K562 (cell line): ENCODE measurements around the gene TYMP. TPM values are rescaled to one million over a fixed set of nuclear protein-coding genes. Genes with fewer than 3 reads are reported as not detected.
A peak's percentile ranks its signal among the peaks of the same experiment; 100 is the strongest.

ENCODE experiments used
- ATAC-seq: fragments of 200-7000 bp; cut with Tn5 transposase; 3 replicates; pipeline ENCODE4 v1.9.1; 2020; ENCODE audit warnings: moderate library complexity
- Bru-seq: library from RNA; stranded (reverse); fragments of 400-500 nt; gene quantifications from one replicate; lab custom pipeline; 2021; lab: Mats Ljungman, UMichigan
- BruChase-seq, 2 experiments: library from RNA; stranded (reverse); fragments of 400-500 nt; gene quantifications; one replicate each; lab custom pipeline; 2021; lab: Mats Ljungman, UMichigan
- BruUV-seq: library from RNA; stranded (reverse); fragments of 400-500 nt; replicated peaks from 2 replicates; lab custom pipeline; 2021; lab: Mats Ljungman, UMichigan
- CTCF ChIA-PET: fragments of 300-600 bp; formaldehyde crosslinking; extraction: SDS; loops from one replicate; lab custom pipeline; 2021; ENCODE audit warnings: low intra/inter-chr PET ratio; lab: Yijun Ruan, JAX
- POLR2A ChIA-PET: fragments of 300-600, 350-650 bp; sonication (Branson Sonifier 250); formaldehyde crosslinking; extraction: SDS; loops from one replicate; lab custom pipeline; 2021; ENCODE audit warnings: antibody characterized with exemption, inconsistent platforms; lab: Yijun Ruan, JAX
- DNase-seq, 4 experiments: peaks; one replicate each; pipeline versions ENCODE4 v3.0.0 to v3.0.0-alpha.2; 2011 to 2018; ENCODE audit warnings: low spot score in 3 of 4, mixed read lengths in 3 of 4; ENCODE audit errors: extremely low read depth in 1 of 4
- FAIRE-seq: peaks from 2 replicates; lab custom pipeline; 2011; peaks lifted over from hg19 to GRCh38; lab: Jason Lieb, UNC
- H2AFZ ChIP-seq: 2 replicates; pipeline ENCODE4 v1.6.0; 2011; ENCODE audit warnings: low read depth, low read length, control low read depth, inconsistent platforms
- H3K27ac ChIP-seq: fragments of 200-600 bp; 3 replicates; pipeline ENCODE4 v1.8.0; 2011; ENCODE audit warnings: low read depth, mild to moderate bottlenecking, control low read depth, inconsistent platforms, low read length, moderate library complexity, mixed read lengths; ENCODE audit errors: extremely low read depth
- H3K27me3 ChIP-seq, 2 experiments: fragments of 300-600 bp in 1 of 2; 2 replicates in 1 of 2; 3 replicates in 1 of 2; pipeline versions ENCODE4 v1.6.0 to v1.8.0; 2011; ENCODE audit warnings: inconsistent platforms in 2 of 2, low read length in 2 of 2, mild to moderate bottlenecking in 1 of 2, mixed read lengths in 1 of 2, moderate library complexity in 1 of 2; ENCODE audit not compliant: control insufficient read depth in 2 of 2, insufficient read depth in 2 of 2
- H3K36me3 ChIP-seq: fragments of 300-600 bp; 3 replicates; pipeline ENCODE4 v1.8.0; 2011; ENCODE audit warnings: mild to moderate bottlenecking, low read length, inconsistent platforms; ENCODE audit not compliant: control insufficient read depth, insufficient read depth
- H3K4me1 ChIP-seq, 2 experiments: fragments of 200-600 bp in 1 of 2; replicated peaks in 1 of 2; 2 replicates in 1 of 2; 3 replicates in 1 of 2; pipeline versions ENCODE4 v1.5.1 to v1.8.0; 2011; ENCODE audit warnings: inconsistent platforms in 2 of 2, low read length in 2 of 2, mild to moderate bottlenecking in 1 of 2, mixed read lengths in 1 of 2, moderate library complexity in 1 of 2; ENCODE audit not compliant: control insufficient read depth in 2 of 2, insufficient read depth in 2 of 2
- H3K4me2 ChIP-seq: 2 replicates; pipeline ENCODE4 v1.6.1; 2011; ENCODE audit warnings: low read length, control low read depth, inconsistent platforms, mixed read lengths; ENCODE audit not compliant: insufficient read depth
- H3K4me3 ChIP-seq: fragments of 200-600 bp; sonication (generic), shearing (Covaris generic); 2 replicates; pipeline ENCODE4 v1.5.1; 2016; ENCODE audit warnings: control low read depth, inconsistent platforms
- H3K79me2 ChIP-seq: fragments of 200-600 bp; 3 replicates; pipeline ENCODE4 v1.8.0; 2011; ENCODE audit warnings: low read length, inconsistent platforms; ENCODE audit not compliant: control insufficient read depth, insufficient read depth
- H3K9ac ChIP-seq, 2 experiments: 2 replicates each; pipeline versions ENCODE4 v1.6.0 to v1.6.1; 2011; ENCODE audit warnings: low read depth in 2 of 2, low read length in 2 of 2, control low read depth in 1 of 2, inconsistent platforms in 1 of 2, mild to moderate bottlenecking in 1 of 2, mixed read lengths in 1 of 2; ENCODE audit not compliant: insufficient read depth in 1 of 2
- H3K9me1 ChIP-seq: one replicate; pipeline ENCODE4 v1.6.0; 2011; ENCODE audit warnings: inconsistent platforms, mild to moderate bottlenecking, low read length, moderate library complexity; ENCODE audit not compliant: control insufficient read depth, insufficient read depth
- H3K9me3 ChIP-seq: replicated peaks from 2 replicates; pipeline ENCODE4 v1.5.1; 2011; ENCODE audit warnings: low read depth, low read length, inconsistent platforms; ENCODE audit not compliant: control insufficient read depth, insufficient read depth
- H4K20me1 ChIP-seq: replicated peaks from 2 replicates; pipeline ENCODE4 v1.6.1; 2011; ENCODE audit warnings: low read length, inconsistent platforms, mixed read lengths; ENCODE audit not compliant: control insufficient read depth, insufficient read depth
- ERF ChIP-seq: fragments of 450-650 bp; formaldehyde crosslinking; IDR thresholded peaks from 2 replicates; pipeline ENCODE4 v1.4.0; 2020; ENCODE audit warnings: mild to moderate bottlenecking, mixed read lengths
- POLR2G ChIP-seq: fragments of 200-400 bp; formaldehyde crosslinking; IDR thresholded peaks from 2 replicates; pipeline ENCODE4 v1.6.1; 2017; ENCODE audit warnings: low read depth, mild to moderate bottlenecking, antibody characterized with exemption, low read length, moderate library complexity
- ZBTB33 ChIP-seq: sonication (generic); formaldehyde crosslinking; IDR thresholded peaks from 2 replicates; pipeline ENCODE4 v1.8.1; 2023; ENCODE audit warnings: mild to moderate bottlenecking, missing genetic modification reagents
- WGBS: fragments of 100-300 bp; shearing (Covaris generic); methylation state at CpG from one replicate; pipeline ENCODE4 v1.1.6; 2016; ENCODE audit warnings: low coverage, mixed read lengths; ENCODE audit not compliant: insufficient coverage; ENCODE audit errors: missing lambda C conversion rate; 5-methylcytosine and 5-hydroxymethylcytosine counted together
- in situ Hi-C: fragments of 300-500 bp; cut with MboI; formaldehyde crosslinking; loops from 4 replicates; pipeline ENCODE4 v1.15.0; 2018; ENCODE audit warnings: inconsistent platforms, mixed read lengths
- intact Hi-C: fragments of 100-400 bp; cut with micrococcal nuclease; formaldehyde crosslinking; loops from 2 replicates; pipeline ENCODE4 v1.14.2; 2022
- long read RNA-seq, 3 experiments: library from polyadenylated mRNA in 2 of 3; library from RNA in 1 of 3; unstranded in 2 of 3; stranded (forward) in 1 of 3; transcript quantifications; one replicate each; pipeline ENCODE4 v2.0.0, GENCODE V29; 2019 to 2022
- polyA minus RNA-seq, 3 experiments: library from RNA; depleted of rRNA, polyadenylated mRNA; stranded (reverse); fragments of >200 nt; gene quantifications; 2 replicates each; pipeline ENCODE4 v1.2.3, GENCODE V29; 2011
- polyA plus RNA-seq, 8 experiments: library from polyadenylated mRNA; depleted of rRNA in 4 of 8; stranded (reverse) in 5 of 8; unstranded in 3 of 8; fragments of >200 nt; fragmentation: Nextera tagmentation in 2 of 8; fragmentation: Illumina TruSeq in 1 of 8; extraction: Ambion mirVana in 2 of 8; extraction: Trizol in 1 of 8; gene quantifications; 2 replicates each; pipeline versions ENCODE4 v1.2.1 to v1.2.3, GENCODE V29; 2011 to 2014; ENCODE audit warnings: inconsistent platforms in 1 of 8, missing spikeins in 1 of 8
- total RNA-seq, 7 experiments: library from RNA; depleted of rRNA in 6 of 7; stranded (reverse); fragments of >200 nt in 6 of 7; fragmentation: Illumina TruSeq in 2 of 7; extraction: Trizol in 2 of 7; gene quantifications; 2 replicates each; pipeline versions ENCODE4 v1.2.1 to v1.2.3, GENCODE V29; 2011 to 2021; ENCODE audit warnings: low replicate concordance in 1 of 7

Gene TYMP
- total RNA-seq (2011; cell fraction: chromatin; rRNA removed; ENCODE audit: low replicate concordance) = 0.30 TPM in 1 of 2 replicates, not detected in the other
- 1.3 and 1.4 TPM in 2 replicates for total RNA-seq (2011; cell fraction: nucleolus; rRNA removed)
- total RNA-seq (2011; cell fraction: nucleoplasm; rRNA removed) = 0.46 TPM in 1 of 2 replicates, not detected in the other
- total RNA-seq (2014; rRNA removed) (2.4 and 3.7 TPM in 2 replicates), total RNA-seq (2014; rRNA removed; fragmentation: Illumina TruSeq; extraction: Trizol) (not detected in 2 replicates), total RNA-seq (2015; rRNA removed; fragmentation: Illumina TruSeq; extraction: Trizol) (not detected in 2 replicates), total RNA-seq (2021) (2.6 and 4.0 TPM in 2 replicates), polyA plus RNA-seq (2011; rRNA removed) (0.17 and 0.27 TPM in 2 replicates), polyA plus RNA-seq (2014; fragmentation: Illumina TruSeq; extraction: Trizol) (not detected in 2 replicates), polyA plus RNA-seq (2014; fragmentation: Nextera tagmentation; extraction: Ambion mirVana) (under 1 TPM in 1 of 2 experiments, not detected in 1; 0.03 TPM), polyA plus RNA-seq (2014; rRNA removed) (2.7 and 2.8 TPM in 2 replicates), polyA minus RNA-seq (2011; rRNA and poly(A)+ RNA removed) (not detected in 2 replicates), Bru-seq, nascent RNA (percentile 29 among the genes with signal in this experiment), BruChase-seq, experiment 1, labeled RNA remaining after a 2-hour chase (percentile 17 among the genes with signal in this experiment), BruChase-seq, experiment 2, labeled RNA remaining after a 6-hour chase (percentile 27 among the genes with signal in this experiment)
- 1.0 and 5.9 TPM in 2 replicates for polyA plus RNA-seq (2011; cell fraction: cytosol; rRNA removed)
- polyA plus RNA-seq (2011; cell fraction: nucleus; rRNA removed) = 0.77 and 1.7 TPM in 2 replicates
- polyA plus RNA-seq (2012) = 2.1 and 4.6 TPM in 2 replicates
- not detected in 2 replicates for polyA minus RNA-seq (2011; cell fraction: cytosol; rRNA and poly(A)+ RNA removed)
- 0.67 and 0.94 TPM in 2 replicates for polyA minus RNA-seq (2011; cell fraction: nucleus; rRNA and poly(A)+ RNA removed)
- long read RNA-seq, experiment 1, partial matches to known transcripts = 13 of 18 reads
- long read RNA-seq, experiment 1, other reads (novel, unspliced or antisense) = 5 of 18 reads
- long read RNA-seq, experiment 2, partial matches to known transcripts = 10 of 13 reads
- long read RNA-seq, experiment 2, other reads (novel, unspliced or antisense) = 3 of 13 reads
- long read RNA-seq, experiment 3, partial matches to known transcripts = 10 of 12 reads
- long read RNA-seq, experiment 3, other reads (novel, unspliced or antisense) = 2 of 12 reads

GRCh38 chr22:50529897-50530579 lies at the start of gene TYMP:
Gene TYMP, minus strand, starts transcription at chr22:50530012. Its CDS starts 303 bp downstream, at chr22:50529709.
- H3K9ac ChIP-seq = no peak within 1 kb of the TSS
- DNase-seq = no peak
- no peak within 1 kb of the TSS for H3K4me2 ChIP-seq
- no peak within 1 kb of the TSS for H2AFZ ChIP-seq
- intact Hi-C loops = loop anchor here (5.0 kb wide), 1 partner anchor 32 kb away; the partner anchor contains the start of gene SYCE3
- H3K27me3 ChIP-seq = no peaks in the 10 kb centered on the region
- H3K9me1 ChIP-seq = no peaks in the 10 kb centered on the region
- H4K20me1 ChIP-seq = no peaks in the 10 kb centered on the region
- CTCF ChIA-PET = no interaction called here
- WGBS = 100% methylated on average over 6 of the region's 92 CpGs
- H3K4me3 ChIP-seq = no peak within 1 kb of the TSS
- no peak within 1 kb of the TSS for H3K27ac ChIP-seq
- no peak for FAIRE-seq
- POLR2A ChIA-PET = no interaction called here
- H3K36me3 ChIP-seq = no peaks in the 10 kb centered on the region
- TF ChIP-seq ERF (CRISPR knock-in tag) = no peak
- peak; percentile 27; the same call in 1 of the 2 replicates for TF ChIP-seq POLR2G
- peak; percentile 47; the same call in 1 of the 2 replicates for TF ChIP-seq ZBTB33 (CRISPR knock-in tag)
- in situ Hi-C loops = no loop called here
- H3K9me3 ChIP-seq = 0 out of 2 replicates have a peak, but pooled peaks cover 2% of the 10 kb centered on the region
- H3K4me1 ChIP-seq = peaks cover 18 to 61% of the 10 kb centered on the region in 2 experiments; a peak in 4 of 5 replicates
- no TSS peak for BruUV-seq
- ATAC-seq = no peak
- peaks cover 17% of the 10 kb centered on the region; the same call in 2 of the 3 replicates for H3K79me2 ChIP-seq
